OCI-LY3 (cell line): ENCODE results near the gene ZXDC.

ENCODE experiments used
- H2AFZ ChIP-seq: fragments of 200-600, 300-600 bp; shearing (Covaris generic); 2 replicates; pipeline ENCODE4 v1.6.0; 2014; ENCODE audit warnings: antibody characterized with exemption, low read depth, low read length
- H3K27ac ChIP-seq: fragments of 200-600, 300-600 bp; sonication (generic); 2 replicates; pipeline ENCODE4 v1.5.1; 2014; ENCODE audit warnings: mild to moderate bottlenecking, low read length, moderate library complexity, mixed read lengths
- H3K27me3 ChIP-seq: fragments of 200-600, 300-600 bp; sonication (generic); 2 replicates; pipeline ENCODE4 v1.6.1; 2014; ENCODE audit warnings: low read depth, low read length, mixed read lengths
- H3K36me3 ChIP-seq: fragments of 200-600, 300-600 bp; sonication (generic); replicated peaks from 2 replicates; pipeline ENCODE3; 2014; ENCODE audit warnings: low read depth, low read length, mixed read lengths
- H3K4me1 ChIP-seq: fragments of 300-600, 200-600 bp; sonication (generic); 2 replicates; pipeline ENCODE4 v1.6.1; 2014; ENCODE audit warnings: low read length, mixed read lengths
- H3K4me2 ChIP-seq: fragments of 200-600, 300-600 bp; sonication (generic); 2 replicates; pipeline ENCODE4 v1.6.1; 2014; ENCODE audit warnings: low read length, mixed read lengths
- H3K4me3 ChIP-seq: fragments of 300-600, 200-600 bp; sonication (generic); 2 replicates; pipeline ENCODE4 v1.5.1; 2014; ENCODE audit warnings: antibody characterized with exemption, mild to moderate bottlenecking, low read length, moderate library complexity
- H3K79me2 ChIP-seq: fragments of 300-600, 200-600 bp; shearing (Covaris generic); 2 replicates; pipeline ENCODE4 v1.6.1; 2014; ENCODE audit warnings: mild to moderate bottlenecking, low read length, mixed read lengths
- H3K9ac ChIP-seq: fragments of 300-600, 200-600 bp; shearing (Covaris generic); 2 replicates; pipeline ENCODE4 v1.6.0; 2014; ENCODE audit warnings: mild to moderate bottlenecking, low read length, moderate library complexity
- H3K9me3 ChIP-seq: fragments of 200-600, 300-600 bp; shearing (Covaris generic); 2 replicates; pipeline ENCODE4 v1.6.1; 2014; ENCODE audit warnings: low read length, mixed read lengths; ENCODE audit not compliant: insufficient read depth
- H4K20me1 ChIP-seq: fragments of 200-600, 300-600 bp; sonication (generic); 2 replicates; pipeline ENCODE4 v1.6.1; 2016; ENCODE audit warnings: low read length, mixed read lengths; ENCODE audit not compliant: insufficient read depth
- CTCF ChIP-seq: fragments of 200-600, 300-600 bp; sonication (generic); IDR thresholded peaks from 2 replicates; pipeline ENCODE4 v1.5.1; 2014; ENCODE audit warnings: antibody characterized with exemption, low read length, low read depth
- EZH2phosphoT487 ChIP-seq: fragments of 200-600 bp; shearing (Covaris generic); IDR thresholded peaks from 2 replicates; pipeline ENCODE4 v1.6.1; 2018; ENCODE audit warnings: antibody characterized with exemption, mixed run types, low read depth

The ZXDC gene

DNA sequence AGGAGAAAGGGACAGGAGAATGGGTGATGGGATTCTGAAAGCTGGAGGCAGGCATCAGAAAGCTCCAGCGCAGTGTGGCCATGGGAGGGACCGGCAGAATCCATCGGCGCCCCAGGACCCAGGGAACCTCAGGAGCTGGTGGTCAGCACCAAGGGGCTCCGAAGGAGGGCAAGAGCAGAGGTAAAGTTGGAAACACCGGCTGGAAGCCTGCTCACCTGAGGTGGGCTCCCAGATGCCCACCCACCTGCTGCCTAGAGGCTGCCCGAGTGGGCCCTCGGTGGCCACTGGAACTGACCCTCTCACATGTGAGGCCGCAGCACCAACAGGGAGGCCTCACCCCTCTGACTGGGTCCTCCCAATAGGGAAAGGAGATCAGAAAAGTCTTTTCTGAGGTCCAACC lies 10.3 kb upstream of the ZXDC start:
- Histone ChIP-seq H3K4me3 (no peak overlapping the region), H3K9me3 (no peaks in the 10 kb centered on the region), H3K36me3 (no peaks in the 10 kb centered on the region), H2AFZ (no peak overlapping the region), H3K9ac (no peak overlapping the region), H3K4me2 (no peak overlapping the region), H3K79me2 (no peaks in the 10 kb centered on the region), H3K4me1 (no peaks in the 10 kb centered on the region), H3K27me3 (no peaks in the 10 kb centered on the region), H3K27ac (no peak overlapping the region), H4K20me1 (no peaks in the 10 kb centered on the region)
- no peak for TF ChIP-seq EZH2phosphoT487
- TF ChIP-seq CTCF, result no peak

DNA sequence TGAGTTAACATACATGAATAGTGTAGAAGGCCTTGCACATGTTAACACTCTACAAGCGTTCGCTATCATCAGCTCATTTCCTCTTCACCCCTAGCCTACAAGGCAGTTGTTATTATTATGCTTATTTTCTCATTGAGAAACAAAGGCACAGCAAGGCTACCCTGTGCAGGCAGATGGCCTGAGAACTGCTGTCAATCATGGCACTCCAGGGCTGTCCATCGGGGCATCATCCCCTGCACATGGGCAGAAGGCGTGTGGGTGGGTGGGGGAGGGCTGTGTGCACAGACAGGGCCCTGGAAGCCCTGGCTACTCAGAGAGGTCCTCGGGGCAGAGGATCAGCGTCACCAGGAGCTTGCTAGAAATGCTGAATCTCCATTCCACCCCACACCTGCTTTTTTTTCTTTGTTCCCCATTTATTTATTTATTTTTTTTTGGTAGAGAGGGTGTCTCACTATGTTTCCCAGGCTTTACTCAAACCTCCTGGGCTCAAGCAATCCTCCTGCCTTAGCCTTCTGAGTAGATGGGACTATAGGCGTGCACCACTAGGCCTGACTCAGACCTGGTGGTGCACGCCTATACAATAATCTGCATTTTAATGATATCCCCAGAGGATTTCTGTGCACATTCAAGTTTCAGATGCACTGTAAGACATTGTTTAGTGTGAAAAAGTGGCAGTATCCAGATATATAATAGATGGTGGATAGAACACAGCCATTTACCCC lies 9.6 kb upstream of the ZXDC start:
- Histone ChIP-seq H4K20me1 (no peaks in the 10 kb centered on the region), H2AFZ (no peak overlapping the region), H3K4me3 (no peak overlapping the region), H3K4me1 (no peaks in the 10 kb centered on the region), H3K4me2 (no peak overlapping the region), H3K9ac (no peak overlapping the region), H3K79me2 (no peaks in the 10 kb centered on the region), H3K9me3 (no peaks in the 10 kb centered on the region), H3K36me3 (no peaks in the 10 kb centered on the region), H3K27me3 (no peaks in the 10 kb centered on the region), H3K27ac (no peak overlapping the region)
- TF ChIP-seq EZH2phosphoT487, result no peak
- no peak for TF ChIP-seq CTCF

- Histone ChIP-seq H3K9ac (no peak overlapping the region), H3K27me3 (no peaks in the 10 kb centered on the region), H3K4me3 (no peak overlapping the region), H3K27ac (no peak overlapping the region), H3K4me1 (no peaks in the 10 kb centered on the region), H4K20me1 (no peaks in the 10 kb centered on the region), H2AFZ (no peak overlapping the region), H3K4me2 (no peak overlapping the region), H3K9me3 (no peaks in the 10 kb centered on the region), H3K79me2 (no peaks in the 10 kb centered on the region), H3K36me3 (no peaks in the 10 kb centered on the region)
- TF ChIP-seq EZH2phosphoT487 (no peak), CTCF (no peak)
Observed at GRCh38 chr3:126484662-126485061, 9.0 kb upstream of the ZXDC start.

DNA sequence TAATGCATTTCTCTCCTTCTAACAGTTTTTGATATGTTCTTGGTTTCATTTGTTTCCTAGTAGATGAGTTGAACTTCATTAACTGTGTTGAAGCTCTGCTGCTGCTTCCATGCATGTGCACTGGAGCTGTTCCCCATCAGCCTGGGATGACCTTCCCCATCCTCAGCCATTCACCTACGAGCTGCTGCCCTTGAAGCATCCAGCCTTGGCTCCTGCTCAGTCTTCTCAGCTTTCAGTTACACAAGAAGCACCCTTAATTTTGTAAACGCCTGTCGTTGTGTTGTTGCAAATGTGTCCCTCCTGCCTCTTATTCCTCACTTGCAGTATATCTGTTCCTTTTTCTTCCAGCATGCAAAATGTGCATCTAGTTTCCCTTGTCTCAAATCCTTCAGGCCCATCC lies 8.5 kb upstream of the ZXDC start:
- no peaks in the 10 kb centered on the region for H3K9me3 ChIP-seq
- H4K20me1 ChIP-seq, result no peaks in the 10 kb centered on the region
- no peak overlapping the region for H3K9ac ChIP-seq
- H3K36me3 ChIP-seq, result no peaks in the 10 kb centered on the region
- no peaks in the 10 kb centered on the region for H3K4me1 ChIP-seq
- H3K27me3 ChIP-seq, result no peaks in the 10 kb centered on the region
- H3K4me3 ChIP-seq, result no peak overlapping the region
- TF ChIP-seq EZH2phosphoT487 (no peak), CTCF (no peak)
- H2AFZ ChIP-seq, result no peak overlapping the region
- H3K79me2 ChIP-seq, result no peaks in the 10 kb centered on the region
- no peak overlapping the region for H3K4me2 ChIP-seq
- no peak overlapping the region for H3K27ac ChIP-seq
